ENCODE results near the gene ADCY5. TPM values are rescaled to one million over a fixed set of nuclear protein-coding genes. Genes with fewer than 3 reads are reported as not detected.

ADCY5 gene
- total RNA-seq, 2 donors from 2014 or later = 3.9 to 5.2 TPM

DNA sequence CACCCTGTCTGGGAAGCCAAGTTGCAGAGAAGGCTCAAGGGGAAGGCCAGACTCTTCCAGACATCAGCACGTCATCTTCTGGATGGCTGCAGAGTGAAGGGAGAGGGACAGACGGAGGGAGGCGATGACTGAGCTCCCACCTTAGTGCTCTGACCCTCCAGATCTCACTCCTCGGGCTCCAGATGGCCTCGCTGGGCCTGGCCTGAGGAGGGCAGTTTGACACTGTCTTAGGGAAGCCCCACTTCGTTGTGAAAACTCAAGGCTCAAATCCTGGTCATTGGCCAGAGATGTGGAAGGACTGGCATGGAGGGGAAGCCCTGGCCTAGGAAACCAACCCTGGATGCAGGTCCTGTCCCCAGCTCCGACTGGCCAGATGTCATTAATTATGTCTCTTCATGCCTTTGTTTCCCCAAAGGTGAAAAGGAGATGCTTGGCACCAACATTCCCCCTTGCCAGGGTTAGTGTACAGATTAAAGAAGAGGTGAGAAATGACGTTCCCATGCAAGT lies 70.4 kb downstream of the ADCY5 start:
- no peaks in the 10 kb centered on the region for H3K36me3 ChIP-seq (ENCODE audit: control insufficient read depth, insufficient read depth, low read length)
- H3K4me1 ChIP-seq (ENCODE audit: control insufficient read depth, insufficient read depth, low read length) = no peaks in the 10 kb centered on the region
- 75 to 86% methylated on average over 3 to 8 of the region's 8 CpGs for WGBS, 2 experiments (ENCODE audit: insufficient coverage in 1 of 2, insufficient read length in 1 of 2)
- no peak overlapping the region for H3K9ac ChIP-seq (ENCODE audit: extremely low read depth, low read length, poor library complexity, severe bottlenecking)
- H3K27me3 ChIP-seq (ENCODE audit: control insufficient read depth, insufficient read depth, low read length, poor library complexity, severe bottlenecking) = no peaks in the 10 kb centered on the region
- Mint-ChIP-seq H3K9me3 (no peaks in the 10 kb centered on the region), H3K27me3 (ENCODE audit: insufficient read depth) (peaks cover 30% of the 10 kb centered on the region), H3K27ac (no peak overlapping the region), H3K4me1 (peaks cover 3% of the 10 kb centered on the region), H3K4me3 (no peak overlapping the region), H3K36me3 (ENCODE audit: low read depth) (no peaks in the 10 kb centered on the region)
- TF ChIP-seq, protein P1, sequence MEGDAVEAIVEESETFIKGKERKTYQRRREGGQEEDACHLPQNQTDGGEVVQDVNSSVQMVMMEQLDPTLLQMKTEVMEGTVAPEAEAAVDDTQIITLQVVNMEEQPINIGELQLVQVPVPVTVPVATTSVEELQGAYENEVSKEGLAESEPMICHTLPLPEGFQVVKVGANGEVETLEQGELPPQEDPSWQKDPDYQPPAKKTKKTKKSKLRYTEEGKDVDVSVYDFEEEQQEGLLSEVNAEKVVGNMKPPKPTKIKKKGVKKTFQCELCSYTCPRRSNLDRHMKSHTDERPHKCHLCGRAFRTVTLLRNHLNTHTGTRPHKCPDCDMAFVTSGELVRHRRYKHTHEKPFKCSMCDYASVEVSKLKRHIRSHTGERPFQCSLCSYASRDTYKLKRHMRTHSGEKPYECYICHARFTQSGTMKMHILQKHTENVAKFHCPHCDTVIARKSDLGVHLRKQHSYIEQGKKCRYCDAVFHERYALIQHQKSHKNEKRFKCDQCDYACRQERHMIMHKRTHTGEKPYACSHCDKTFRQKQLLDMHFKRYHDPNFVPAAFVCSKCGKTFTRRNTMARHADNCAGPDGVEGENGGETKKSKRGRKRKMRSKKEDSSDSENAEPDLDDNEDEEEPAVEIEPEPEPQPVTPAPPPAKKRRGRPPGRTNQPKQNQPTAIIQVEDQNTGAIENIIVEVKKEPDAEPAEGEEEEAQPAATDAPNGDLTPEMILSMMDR (conservative IDR thresholded peaks at IDR 0.05) = peak; percentile 48
- no peak overlapping the region for H3K4me3 ChIP-seq (ENCODE audit: low read length)
- DNase-seq = peak; percentile 43
- no peaks in the 10 kb centered on the region for H3K9me3 ChIP-seq (ENCODE audit: control insufficient read depth, low read length)
- no peak overlapping the region for H3K27ac ChIP-seq (ENCODE audit: low read depth, low read length)

DNA sequence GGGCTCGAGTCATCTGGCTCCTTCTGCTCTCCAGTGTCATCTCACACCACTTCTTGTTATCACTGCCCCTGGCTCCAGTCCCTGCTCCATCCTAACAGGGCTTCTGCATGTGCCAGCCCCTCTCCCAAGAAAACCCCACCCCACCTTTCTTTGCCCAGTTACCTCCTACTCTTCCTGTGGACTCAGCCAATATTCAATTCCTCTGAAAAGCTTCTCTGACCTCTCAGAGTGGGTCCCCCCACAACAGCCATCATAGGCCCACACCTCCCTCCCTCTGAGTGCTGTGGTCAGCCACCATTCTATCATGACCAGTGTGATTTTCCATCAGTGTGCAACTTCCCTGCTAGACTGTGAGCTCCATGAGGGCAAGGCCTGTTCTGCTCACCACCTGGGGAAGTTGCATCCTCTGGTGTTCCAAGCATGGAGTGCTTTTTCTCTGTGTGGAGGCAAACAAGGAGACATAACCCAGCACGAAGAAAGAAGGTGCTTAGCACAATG lies 71.6 kb downstream of the ADCY5 start:
- peaks cover 26% of the 10 kb centered on the region for H3K27me3 Mint-ChIP-seq (ENCODE audit: insufficient read depth)
- TF ChIP-seq, protein P1 (conservative IDR thresholded peaks at IDR 0.05) = no peak
- no peaks in the 10 kb centered on the region for H3K9me3 Mint-ChIP-seq

DNA sequence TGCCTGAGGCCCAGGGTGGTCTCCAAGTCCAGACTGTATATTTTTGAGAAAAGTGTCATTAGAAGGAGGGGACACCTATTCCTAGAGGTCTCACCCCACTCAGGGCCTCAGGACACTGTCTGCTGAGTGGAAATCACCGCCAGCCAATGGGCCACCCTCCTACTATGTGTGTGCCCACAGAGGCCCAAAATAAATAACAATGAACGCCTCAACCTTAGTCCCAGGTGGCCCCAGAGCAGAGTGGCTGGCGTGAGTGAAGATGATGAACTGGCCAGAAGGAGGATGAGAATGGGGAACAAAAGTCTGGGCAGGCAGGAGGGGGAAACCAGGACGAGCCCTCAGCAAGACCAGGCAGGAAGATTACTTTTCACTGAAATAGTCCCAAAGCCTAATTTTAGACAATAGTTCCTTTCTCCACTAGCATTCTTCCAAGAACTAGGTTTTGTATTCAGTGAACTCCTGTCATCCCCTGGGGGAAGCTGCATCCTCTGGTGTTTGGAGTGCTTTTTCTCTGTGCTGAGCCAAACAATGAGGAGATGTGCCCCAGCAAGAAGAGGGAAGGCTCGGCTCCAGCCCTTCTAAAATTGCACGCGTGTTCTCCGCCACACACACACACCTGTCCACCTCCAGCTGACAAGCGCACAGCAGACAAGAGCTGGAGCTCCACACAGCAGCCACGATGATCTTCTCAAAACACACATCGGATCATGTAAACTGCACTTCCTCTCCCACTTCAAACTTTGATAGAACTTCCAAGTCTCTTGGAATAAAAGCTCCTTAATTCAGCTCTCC lies 72.2 kb downstream of the ADCY5 start:
- Mint-ChIP-seq H3K4me1 (peaks cover 3% of the 10 kb centered on the region), H3K27ac (no peak overlapping the region), H3K27me3 (ENCODE audit: insufficient read depth) (peaks cover 28% of the 10 kb centered on the region), H3K9me3 (no peaks in the 10 kb centered on the region), H3K36me3 (ENCODE audit: low read depth) (no peaks in the 10 kb centered on the region), H3K4me3 (no peak overlapping the region)
- 83 to 84% methylated on average over 8 to 11 of the region's 11 CpGs for WGBS, 2 experiments (ENCODE audit: insufficient coverage in 1 of 2, insufficient read length in 1 of 2)
- Histone ChIP-seq H3K4me3 (ENCODE audit: low read length) (no peak overlapping the region), H3K9ac (ENCODE audit: extremely low read depth, low read length, poor library complexity, severe bottlenecking) (no peak overlapping the region), H3K4me1 (ENCODE audit: control insufficient read depth, insufficient read depth, low read length) (no peaks in the 10 kb centered on the region), H3K9me3 (ENCODE audit: control insufficient read depth, low read length) (no peaks in the 10 kb centered on the region), H3K27me3 (ENCODE audit: control insufficient read depth, insufficient read depth, low read length, poor library complexity, severe bottlenecking) (no peaks in the 10 kb centered on the region), H3K36me3 (ENCODE audit: control insufficient read depth, insufficient read depth, low read length) (no peaks in the 10 kb centered on the region), H3K27ac (ENCODE audit: low read depth, low read length) (no peak overlapping the region)
- peak; percentile 15 for DNase-seq
- TF ChIP-seq, protein P1 (conservative IDR thresholded peaks at IDR 0.05) = no peak

More for the DNA sequence above, 71.6 kb downstream of the ADCY5 start:
- no peak overlapping the region for H3K9ac ChIP-seq (ENCODE audit: extremely low read depth, low read length, poor library complexity, severe bottlenecking)
- H3K27ac Mint-ChIP-seq = no peak overlapping the region
- no peak overlapping the region for H3K4me3 Mint-ChIP-seq
- H3K27me3 ChIP-seq (ENCODE audit: control insufficient read depth, insufficient read depth, low read length, poor library complexity, severe bottlenecking) = no peaks in the 10 kb centered on the region
- H3K4me1 ChIP-seq (ENCODE audit: control insufficient read depth, insufficient read depth, low read length) = no peaks in the 10 kb centered on the region
- DNase-seq = peak; percentile 20
- peaks cover 3% of the 10 kb centered on the region for H3K4me1 Mint-ChIP-seq
- H3K4me3 ChIP-seq (ENCODE audit: low read length) = no peak overlapping the region
- H3K27ac ChIP-seq (ENCODE audit: low read depth, low read length) = no peak overlapping the region
- whole genome bisulfite sequencing, 2 experiments (ENCODE audit: insufficient coverage in 1 of 2, insufficient read length in 1 of 2) = 81 to 83% methylated on average over 2 of the region's 2 CpGs
- no peaks in the 10 kb centered on the region for H3K36me3 ChIP-seq (ENCODE audit: control insufficient read depth, insufficient read depth, low read length)
- no peaks in the 10 kb centered on the region for H3K9me3 ChIP-seq (ENCODE audit: control insufficient read depth, low read length)
- H3K36me3 Mint-ChIP-seq (ENCODE audit: low read depth) = no peaks in the 10 kb centered on the region
